HG03457 (cell line): ENCODE data around the gene SSX2B.
"Not testable (repeated sequence)": the region's sequence is repeated elsewhere in the genome, so short reads cannot be mapped to it uniquely, and the experiment has no call there.

Experiments used
- ATAC-seq: cut with Tn5 transposase; IDR thresholded peaks from one replicate; pipeline ENCODE4 v1.9.1; 2021; ENCODE audit warnings: moderate number of reproducible peaks; ENCODE audit not compliant: unreplicated experiment

Gene SSX2B, protein sequence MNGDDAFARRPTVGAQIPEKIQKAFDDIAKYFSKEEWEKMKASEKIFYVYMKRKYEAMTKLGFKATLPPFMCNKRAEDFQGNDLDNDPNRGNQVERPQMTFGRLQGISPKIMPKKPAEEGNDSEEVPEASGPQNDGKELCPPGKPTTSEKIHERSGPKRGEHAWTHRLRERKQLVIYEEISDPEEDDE

DNA sequence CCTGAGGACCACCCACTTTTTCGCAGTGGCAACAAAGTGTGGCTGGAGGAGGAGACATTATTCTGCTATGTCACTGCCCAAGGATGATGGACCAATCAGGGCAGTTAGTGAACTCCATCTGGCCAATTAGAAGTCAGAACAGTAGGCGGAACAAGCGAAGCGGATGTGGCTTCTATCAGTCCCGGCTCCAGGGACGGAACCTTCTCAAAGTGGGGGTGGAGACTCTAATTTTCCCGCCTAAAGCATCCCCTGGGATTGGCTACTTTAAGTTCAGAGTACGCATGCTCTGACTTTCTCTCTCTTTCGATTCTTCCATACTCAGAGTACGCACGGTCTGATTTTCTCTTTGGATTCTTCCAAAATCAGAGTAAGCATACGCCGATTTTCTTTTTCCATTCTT, at the start of gene SSX2B:
Gene SSX2B, plus strand, starts transcription at position 301 of the 400 bp plus-strand sequence. CDS start 1,429 bp downstream, outside the sequence.
- ATAC-seq: not testable (repeated sequence)

DNA sequence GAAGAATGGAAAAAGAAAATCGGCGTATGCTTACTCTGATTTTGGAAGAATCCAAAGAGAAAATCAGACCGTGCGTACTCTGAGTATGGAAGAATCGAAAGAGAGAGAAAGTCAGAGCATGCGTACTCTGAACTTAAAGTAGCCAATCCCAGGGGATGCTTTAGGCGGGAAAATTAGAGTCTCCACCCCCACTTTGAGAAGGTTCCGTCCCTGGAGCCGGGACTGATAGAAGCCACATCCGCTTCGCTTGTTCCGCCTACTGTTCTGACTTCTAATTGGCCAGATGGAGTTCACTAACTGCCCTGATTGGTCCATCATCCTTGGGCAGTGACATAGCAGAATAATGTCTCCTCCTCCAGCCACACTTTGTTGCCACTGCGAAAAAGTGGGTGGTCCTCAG, 44.0 kb upstream of the SSX2B start, which contains the start of gene SSX2:
Gene SSX2, minus strand, starts transcription at position 101 of the 400 bp plus-strand sequence. CDS start 1,429 bp downstream, outside the sequence.
- not testable (repeated sequence) for ATAC-seq

DNA sequence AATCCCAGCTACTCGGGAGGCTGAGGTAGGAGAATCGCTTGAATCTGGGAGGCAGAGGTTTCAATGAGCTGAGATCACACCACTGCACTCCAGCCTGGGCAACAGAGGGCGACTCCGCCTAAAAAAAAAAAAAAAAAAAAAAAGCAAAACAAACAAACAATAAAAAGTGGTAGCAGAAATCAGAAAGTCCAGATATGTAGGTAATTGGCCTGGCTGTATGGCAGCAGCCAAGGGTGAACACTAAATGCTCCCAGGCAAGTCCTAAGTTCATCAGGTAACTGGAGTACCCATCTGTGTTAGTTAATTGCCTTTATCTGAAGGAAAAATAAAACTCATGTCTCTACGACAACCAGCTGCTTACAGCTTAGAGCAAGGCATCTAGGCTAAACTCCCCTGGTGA, 14.9 kb downstream of the SSX2B start:
- not testable (repeated sequence) for ATAC-seq

DNA sequence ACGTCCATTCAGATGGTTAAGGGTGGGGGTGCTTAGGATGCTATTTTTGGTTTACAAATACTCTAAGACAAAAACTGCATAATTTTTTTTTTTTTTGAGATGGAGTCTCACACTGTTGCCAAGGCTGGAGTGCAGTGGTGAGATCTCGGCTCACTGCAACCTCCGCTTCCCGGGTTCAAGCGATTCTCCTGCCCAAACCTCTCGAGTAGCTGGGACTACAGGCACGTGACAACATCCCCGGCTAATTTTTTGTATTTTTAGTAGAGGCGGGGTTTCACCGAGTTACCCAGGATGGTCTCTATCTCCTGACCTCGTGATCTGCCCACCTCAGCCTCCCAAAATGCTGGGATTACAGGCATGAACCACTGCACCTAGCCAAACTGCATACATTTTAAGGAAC, 22.5 kb downstream of the SSX2B start:
- not testable (repeated sequence) for ATAC-seq

DNA sequence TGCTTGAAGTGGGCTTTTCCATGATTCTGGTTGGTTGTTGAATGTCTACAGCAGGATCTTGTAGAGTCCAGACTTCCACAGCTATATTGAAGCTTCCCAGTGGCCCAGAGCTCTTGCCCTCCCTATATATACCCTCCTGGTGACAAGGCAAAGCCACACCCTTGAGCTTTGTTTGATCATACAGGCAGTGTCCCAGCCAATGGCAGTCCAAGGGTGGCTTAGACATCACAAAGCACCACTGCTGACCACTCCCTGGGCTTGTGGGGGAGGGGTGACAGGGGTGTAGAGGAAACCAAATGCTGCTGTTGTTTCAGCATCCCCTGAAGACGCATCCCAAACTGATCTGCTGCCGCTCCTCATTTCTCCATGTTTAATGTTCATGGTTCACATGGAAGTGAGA, 46.3 kb downstream of the SSX2B start, which contains the start of gene SPANXN5:
Gene SPANXN5, minus strand, starts transcription at position 101 of the 400 bp plus-strand sequence. Its CDS starts 79 bp downstream, at position 22.
- not testable (repeated sequence) for ATAC-seq

DNA sequence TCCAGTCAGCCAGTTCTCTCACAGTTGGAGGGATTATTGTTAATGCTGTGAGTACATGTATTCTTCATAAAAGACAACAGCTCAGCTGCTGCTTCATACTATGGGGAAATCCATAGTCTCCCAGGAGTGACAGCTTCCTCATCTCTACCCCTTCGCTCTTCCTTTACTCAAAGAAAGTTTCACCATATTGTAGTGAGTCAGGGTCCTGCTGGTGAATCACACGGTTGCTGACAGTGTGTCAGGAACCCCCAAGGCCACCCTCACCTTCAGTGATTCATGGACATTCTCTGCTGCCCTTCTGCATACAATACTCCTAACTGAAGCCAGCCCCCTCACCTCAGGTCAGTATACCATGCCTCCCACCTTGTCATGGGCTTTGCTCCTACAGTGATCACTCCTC, 53.8 kb downstream of the SSX2B start:
- ATAC-seq: not testable (repeated sequence)
